Psoas muscle (tissue), 8 donors: Measurements from ENCODE around the gene HCN3. TPM values are rescaled to one million over a fixed set of nuclear protein-coding genes. Genes with fewer than 3 reads are reported as not detected.
A peak's percentile ranks its signal among the peaks of the same experiment; 100 is the strongest.
"Not testable (repeated sequence)": the region's sequence is repeated elsewhere in the genome, so short reads cannot be mapped to it uniquely, and the experiment has no call there.

Experiments
- ATAC-seq, 4 donors: fragments of 200-7000 bp; cut with Tn5 transposase; one replicate each; pipeline ENCODE4 v1.9.1; 2020; ENCODE audit warnings: moderate library complexity in 3 of 4, mild to moderate bottlenecking in 2 of 4
- DNase-seq, 2 donors: peaks; one replicate each; pipeline ENCODE4 v3.0.0-alpha.2; 2020
- H3K27ac ChIP-seq: fragments of 200-600 bp; one replicate; pipeline ENCODE4 v1.8.0; 2022
- H3K27me3 ChIP-seq, 3 donors: fragments of 200-600 bp in 1 of 3; one replicate each; pipeline versions ENCODE4 v1.6.1 to v1.8.0; 2013 to 2022; ENCODE audit warnings: low read length in 2 of 3, mild to moderate bottlenecking in 2 of 3, moderate library complexity in 1 of 3; ENCODE audit not compliant: insufficient read depth in 3 of 3
- H3K36me3 ChIP-seq, 2 donors: fragments of 200-600 bp in 1 of 2; one replicate each; pipeline versions ENCODE4 v1.6.1 to v1.8.0; 2013 to 2022; ENCODE audit warnings: low read depth in 1 of 2, mild to moderate bottlenecking in 1 of 2, moderate library complexity in 1 of 2; ENCODE audit not compliant: insufficient read depth in 1 of 2
- H3K4me1 ChIP-seq: fragments of 200-600 bp; one replicate; pipeline ENCODE4 v1.8.0; 2022
- H3K4me3 ChIP-seq: fragments of 200-600 bp; one replicate; pipeline ENCODE4 v1.8.0; 2022; ENCODE audit warnings: mild to moderate bottlenecking
- H3K9me3 ChIP-seq: fragments of 200-600 bp; one replicate; pipeline ENCODE4 v1.8.0; 2022
- CTCF ChIP-seq: fragments of 200-600 bp; IDR thresholded peaks from one replicate; pipeline ENCODE4 v1.8.0; 2022; ENCODE audit warnings: antibody characterized with exemption
- WGBS, 3 donors: extraction: QIAGEN DNeasy Blood & Tissue Kit; methylation state at CpG; one replicate each; pipeline versions ENCODE4 v1.1.6 to v1.1.7; 2013; 5-methylcytosine and 5-hydroxymethylcytosine counted together
- intact Hi-C, 2 donors: fragments of 100-400 bp; cut with DNase I; formaldehyde crosslinking; loops; one replicate each; pipeline versions ENCODE4 v1.11.0 to v1.14.2; 2022
- polyA plus RNA-seq, 3 donors: library from polyadenylated mRNA; stranded (reverse); fragments of 200-250 nt; gene quantifications; one replicate each; pipeline ENCODE4 v1.2.3, GENCODE V29; 2013
- total RNA-seq, 4 donors: library from RNA; stranded (reverse); fragmentation: NEBNext Ultra II Directional in 2 of 4; extraction: Animal tissue kit (Norgen Biotek cat#: 25700) in 2 of 4; gene quantifications; one replicate each; pipeline versions ENCODE4 v1.2.1 to v1.2.4, GENCODE V29; 2021 to 2023
- donor health status: healthy with polysubstance abuse.
- donor health status: DM: no; HTN: no; CAD: no; lungs with moderate emphysema.
- donor health status: Bipolar disorder and iron deficiency.
- donor health status: healthy.
- donor health status: DM: yes; HTN: yes; CAD: no.
- donor health status: DM: no; HTN: no; CAD: no.
- donor health status: DM: no; HTN: no; CAD: no.
- donor health status: DM: yes; HTN: yes; CAD: no.

Gene HCN3
- total and polyA plus RNA-seq, 7 donors: 0.27 to 0.97 (median 0.45) TPM; not detected in 1

GRCh38 chr1:155286544-155286943 lies 9.3 kb downstream of the HCN3 start:
- Histone ChIP-seq H3K9me3 (no peaks in the 10 kb centered on the region), H3K27me3 (no peaks in the 10 kb centered on the region), H3K4me1 (no peaks in the 10 kb centered on the region), H3K4me3 (no peak overlapping the region), H3K36me3 (no peaks in the 10 kb centered on the region), H3K27ac (no peak overlapping the region)
- DNase-seq (no peak), ATAC-seq (no peak)
- WGBS, 3 donors: 92 to 98% (median 94%) methylated on average over 2 of the region's 2 CpGs
- intact Hi-C loops: no loop called here
- TF ChIP-seq CTCF: no peak

- Histone ChIP-seq H3K4me1 (no peaks in the 10 kb centered on the region), H3K36me3 (no peaks in the 10 kb centered on the region), H3K9me3 (no peaks in the 10 kb centered on the region), H3K27ac (no peak overlapping the region), H3K27me3 (no peaks in the 10 kb centered on the region), H3K4me3 (no peak overlapping the region)
- 86 to 93% (median 90%) methylated on average over 20 to 21 of the region's 21 CpGs for WGBS, 3 donors
- intact Hi-C loops: no loop called here
- ATAC-seq (no peak), DNase-seq (no peak)
- TF ChIP-seq CTCF: no peak
These were observed 10.8 kb downstream of the HCN3 start for GRCh38 chr1:155287987-155288543.

GRCh38 chr1:155291006-155291405 lies 13.7 kb downstream of the HCN3 start:
- peaks cover 0 to 19% (median 5%) of the 10 kb centered on the region in 3 donors for H3K27me3 ChIP-seq
- H3K27ac ChIP-seq, H3K4me3 ChIP-seq, DNase-seq, H3K9me3 ChIP-seq, H3K36me3 ChIP-seq, H3K4me1 ChIP-seq, ATAC-seq, intact Hi-C loops: not testable (repeated sequence)
- 75 to 76% (median 75%) methylated on average over 10 of the region's 10 CpGs for WGBS, 3 donors

- Histone ChIP-seq H3K27ac (no peak overlapping the region), H3K4me3 (no peak overlapping the region), H3K27me3 (peaks cover 0 to 23% (median 5%) of the 10 kb centered on the region in 3 donors), H3K4me1 (no peaks in the 10 kb centered on the region), H3K9me3 (no peaks in the 10 kb centered on the region), H3K36me3 (no peaks in the 10 kb centered on the region)
- DNase-seq (no peak), ATAC-seq (no peak)
- TF ChIP-seq CTCF: no peak
- intact Hi-C loops: no loop called here
- WGBS, 3 donors: 78 to 80% (median 79%) methylated on average over 17 of the region's 17 CpGs
These were observed 16.0 kb downstream of the HCN3 start for GRCh38 chr1:155293086-155293749.

GRCh38 chr1:155294520-155295182 lies 17.4 kb downstream of the HCN3 start:
- H3K36me3 ChIP-seq: no peaks in the 10 kb centered on the region
- no peaks in the 10 kb centered on the region for H3K4me1 ChIP-seq
- intact Hi-C loops: no loop called here
- 33 to 34% (median 33%) methylated on average over 46 of the region's 46 CpGs for WGBS, 3 donors
- no peaks in the 10 kb centered on the region for H3K9me3 ChIP-seq
- DNase-seq: no peak
- H3K27ac ChIP-seq: no peak overlapping the region
- peak overlapping the region; percentile 8 for H3K4me3 ChIP-seq
- peaks cover 0 to 23% (median 5%) of the 10 kb centered on the region in 3 donors for H3K27me3 ChIP-seq
- no peak for TF ChIP-seq CTCF
- ATAC-seq: peak in 1 of 4 donors; percentile 13
